Measurements from ENCODE around the gene GALNTL6.

The GALNTL6 gene

DNA sequence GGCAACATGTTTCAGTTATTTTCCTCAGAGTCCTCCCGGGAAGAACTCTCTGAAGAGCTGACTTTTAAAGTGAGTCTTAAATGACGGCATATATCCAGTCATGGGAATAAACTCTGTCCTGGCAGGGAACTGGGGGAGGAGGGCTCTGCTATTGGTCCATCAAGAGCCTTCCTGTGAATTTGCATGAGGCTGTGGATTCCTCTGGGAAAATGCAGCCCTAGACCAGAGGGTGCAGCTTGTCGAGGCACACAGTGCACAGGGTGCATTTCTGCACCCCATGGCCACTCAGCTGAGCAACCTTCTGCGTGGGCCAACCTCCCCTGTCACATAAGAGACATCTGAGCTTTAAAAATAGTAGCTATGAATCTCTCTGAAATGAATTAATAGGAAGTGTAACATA lies 360.0 kb downstream of the GALNTL6 start:
- H3K27ac ChIP-seq: no peak overlapping the region
- TF ChIP-seq, protein P1, sequence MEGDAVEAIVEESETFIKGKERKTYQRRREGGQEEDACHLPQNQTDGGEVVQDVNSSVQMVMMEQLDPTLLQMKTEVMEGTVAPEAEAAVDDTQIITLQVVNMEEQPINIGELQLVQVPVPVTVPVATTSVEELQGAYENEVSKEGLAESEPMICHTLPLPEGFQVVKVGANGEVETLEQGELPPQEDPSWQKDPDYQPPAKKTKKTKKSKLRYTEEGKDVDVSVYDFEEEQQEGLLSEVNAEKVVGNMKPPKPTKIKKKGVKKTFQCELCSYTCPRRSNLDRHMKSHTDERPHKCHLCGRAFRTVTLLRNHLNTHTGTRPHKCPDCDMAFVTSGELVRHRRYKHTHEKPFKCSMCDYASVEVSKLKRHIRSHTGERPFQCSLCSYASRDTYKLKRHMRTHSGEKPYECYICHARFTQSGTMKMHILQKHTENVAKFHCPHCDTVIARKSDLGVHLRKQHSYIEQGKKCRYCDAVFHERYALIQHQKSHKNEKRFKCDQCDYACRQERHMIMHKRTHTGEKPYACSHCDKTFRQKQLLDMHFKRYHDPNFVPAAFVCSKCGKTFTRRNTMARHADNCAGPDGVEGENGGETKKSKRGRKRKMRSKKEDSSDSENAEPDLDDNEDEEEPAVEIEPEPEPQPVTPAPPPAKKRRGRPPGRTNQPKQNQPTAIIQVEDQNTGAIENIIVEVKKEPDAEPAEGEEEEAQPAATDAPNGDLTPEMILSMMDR (conservative IDR thresholded peaks at IDR 0.05): no peak

DNA sequence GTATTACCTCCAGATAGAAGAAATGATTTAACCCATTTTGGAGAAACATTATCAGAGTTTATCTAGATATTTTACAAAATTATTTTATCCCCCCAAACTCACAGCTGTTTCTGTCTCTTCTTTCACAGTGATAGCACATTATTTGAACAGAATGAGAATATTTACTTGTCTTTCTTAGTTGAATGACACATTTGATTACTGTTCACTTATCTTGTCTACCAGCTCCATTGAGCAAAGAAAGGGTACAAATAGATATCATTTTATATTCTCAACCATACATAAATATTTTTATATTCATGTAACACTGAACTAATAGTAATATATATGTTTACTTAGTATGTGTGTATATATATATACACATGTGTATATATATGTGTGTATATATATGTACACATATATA lies 364.2 kb downstream of the GALNTL6 start:
- TF ChIP-seq, protein P1 (conservative IDR thresholded peaks at IDR 0.05): no peak
- H3K27ac ChIP-seq: no peak overlapping the region

GRCh38 chr4:172188248-172188988 lies 375.2 kb downstream of the GALNTL6 start:
- TF ChIP-seq, protein P1 (conservative IDR thresholded peaks at IDR 0.05): no peak

DNA sequence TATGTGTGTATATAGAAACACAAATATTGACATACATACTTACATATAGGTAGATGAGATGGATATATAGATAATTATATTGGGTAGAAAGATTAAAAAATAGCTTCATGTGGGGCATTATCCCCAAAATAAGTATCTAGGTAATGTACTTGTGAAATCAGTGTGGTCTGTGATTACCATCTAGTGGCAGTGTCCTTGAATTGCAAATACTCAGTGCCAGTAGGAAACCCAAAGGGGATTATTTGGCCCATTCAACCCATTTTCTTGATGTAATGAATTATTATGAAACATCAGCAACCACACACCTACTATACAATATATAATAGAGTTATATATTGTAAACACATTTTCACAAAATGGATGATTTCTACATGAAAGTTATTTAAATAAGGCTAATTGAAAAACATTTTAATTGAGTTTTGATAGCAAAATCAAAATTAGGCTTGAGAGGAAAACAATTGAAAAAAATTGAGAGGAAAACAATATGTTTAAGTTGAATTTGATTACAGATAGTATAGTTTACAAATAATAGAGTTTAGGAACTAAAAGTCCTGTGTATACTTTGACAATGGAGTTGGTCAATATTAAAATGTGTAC lies 389.4 kb downstream of the GALNTL6 start:
- no peak overlapping the region for H3K27ac ChIP-seq
- TF ChIP-seq, protein P1 (conservative IDR thresholded peaks at IDR 0.05): peak; percentile 86

More at GRCh38 chr4:172188248-172188988, 375.2 kb downstream of the GALNTL6 start:
- no peak overlapping the region for H3K27ac ChIP-seq

DNA sequence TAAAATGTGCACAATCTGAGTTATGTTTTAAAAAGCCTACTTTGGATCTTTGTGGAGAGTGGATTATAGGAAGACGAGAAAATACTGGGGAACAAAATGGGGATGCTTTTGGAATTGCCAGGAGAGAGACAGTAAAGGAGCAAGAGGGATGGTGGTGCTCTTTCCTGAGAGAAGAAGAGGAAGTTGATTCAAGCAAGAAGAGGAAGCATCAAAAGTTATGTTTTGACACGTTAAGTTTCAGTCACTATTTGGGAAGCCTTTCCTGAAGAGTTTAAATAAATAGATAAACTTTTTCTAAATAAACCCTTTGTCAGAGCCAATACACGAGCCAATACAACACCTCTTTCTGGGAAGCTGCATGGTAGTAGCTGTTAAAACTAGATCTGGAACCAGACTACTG lies 394.1 kb downstream of the GALNTL6 start:
- TF ChIP-seq, protein P1 (conservative IDR thresholded peaks at IDR 0.05): no peak
- no peak overlapping the region for H3K27ac ChIP-seq

DNA sequence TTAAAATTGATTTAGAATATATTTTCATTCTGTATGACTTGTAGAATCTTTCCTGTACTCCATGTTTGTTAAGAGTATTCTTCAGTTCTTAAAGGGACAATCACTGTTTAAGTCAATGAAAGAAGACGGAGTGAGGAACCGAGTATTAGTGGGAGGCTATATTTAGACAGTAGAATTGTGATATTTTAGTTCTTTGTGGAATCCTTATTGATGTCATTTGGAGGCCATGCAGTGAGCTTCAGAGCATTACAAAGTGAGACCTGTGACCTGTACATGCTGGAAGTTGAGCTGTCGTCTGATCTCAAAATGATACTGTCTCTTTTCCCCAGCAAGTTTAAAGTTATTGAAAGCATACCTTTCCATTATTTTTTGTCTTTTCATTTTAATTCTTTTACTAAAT lies 394.7 kb downstream of the GALNTL6 start:
- TF ChIP-seq, protein P1 (conservative IDR thresholded peaks at IDR 0.05): no peak
- H3K27ac ChIP-seq: no peak overlapping the region

GRCh38 chr4:172220679-172221078 lies 407.5 kb downstream of the GALNTL6 start:
- no peak overlapping the region for H3K27ac ChIP-seq
- TF ChIP-seq, protein P1 (conservative IDR thresholded peaks at IDR 0.05): no peak

Measured in VCaP (cell line).